ENCODE measurements around the gene ITGAX.

DNA sequence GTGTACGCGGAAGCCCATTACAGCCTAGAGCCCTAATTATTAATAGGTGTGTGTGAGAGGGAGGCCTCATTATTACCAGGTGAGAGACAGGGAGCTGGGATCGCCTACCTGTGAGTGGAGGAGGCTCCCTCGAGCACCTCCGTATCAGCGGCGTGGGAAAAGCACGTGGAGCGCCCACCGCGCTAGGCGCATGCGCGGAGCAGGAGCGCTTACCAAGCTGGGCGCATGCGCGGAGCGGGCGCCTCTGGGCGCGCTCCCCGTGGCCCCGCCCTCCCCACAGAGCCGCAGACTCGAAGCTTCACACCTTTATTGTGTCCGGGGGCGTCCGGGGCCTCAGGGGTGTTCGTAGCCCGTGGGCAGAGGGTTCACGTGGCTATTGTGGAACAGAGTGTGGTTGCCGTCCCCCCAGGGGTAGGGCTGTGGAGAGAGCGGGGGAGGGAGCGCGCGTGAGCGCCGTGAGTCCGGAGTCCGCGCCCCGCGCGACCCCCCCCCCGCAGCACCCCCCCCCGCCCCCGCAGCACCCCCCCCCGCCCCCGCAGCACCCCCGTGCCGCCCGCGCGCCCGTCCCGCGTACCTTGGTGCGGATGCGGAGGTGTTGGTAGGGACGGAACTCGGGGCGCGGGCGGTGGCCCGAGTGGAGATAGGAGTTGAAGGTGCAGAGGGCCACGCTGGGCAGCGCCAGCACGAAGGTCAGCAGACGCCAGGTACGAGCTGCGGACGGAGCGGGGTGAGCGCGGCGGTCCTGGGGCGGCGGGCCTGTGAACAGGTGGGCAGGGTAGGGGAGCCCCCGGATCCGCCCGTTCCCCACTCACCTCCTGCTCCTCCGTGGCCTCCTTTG lies 72.7 kb downstream of the ITGAX start:
- TF ChIP-seq, protein P1, sequence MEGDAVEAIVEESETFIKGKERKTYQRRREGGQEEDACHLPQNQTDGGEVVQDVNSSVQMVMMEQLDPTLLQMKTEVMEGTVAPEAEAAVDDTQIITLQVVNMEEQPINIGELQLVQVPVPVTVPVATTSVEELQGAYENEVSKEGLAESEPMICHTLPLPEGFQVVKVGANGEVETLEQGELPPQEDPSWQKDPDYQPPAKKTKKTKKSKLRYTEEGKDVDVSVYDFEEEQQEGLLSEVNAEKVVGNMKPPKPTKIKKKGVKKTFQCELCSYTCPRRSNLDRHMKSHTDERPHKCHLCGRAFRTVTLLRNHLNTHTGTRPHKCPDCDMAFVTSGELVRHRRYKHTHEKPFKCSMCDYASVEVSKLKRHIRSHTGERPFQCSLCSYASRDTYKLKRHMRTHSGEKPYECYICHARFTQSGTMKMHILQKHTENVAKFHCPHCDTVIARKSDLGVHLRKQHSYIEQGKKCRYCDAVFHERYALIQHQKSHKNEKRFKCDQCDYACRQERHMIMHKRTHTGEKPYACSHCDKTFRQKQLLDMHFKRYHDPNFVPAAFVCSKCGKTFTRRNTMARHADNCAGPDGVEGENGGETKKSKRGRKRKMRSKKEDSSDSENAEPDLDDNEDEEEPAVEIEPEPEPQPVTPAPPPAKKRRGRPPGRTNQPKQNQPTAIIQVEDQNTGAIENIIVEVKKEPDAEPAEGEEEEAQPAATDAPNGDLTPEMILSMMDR (IDR thresholded peaks at IDR 0.05; ENCODE audit: insufficient read depth, low read length) = no peak
- no peak for TF ChIP-seq POLR2AphosphoS5 (IDR thresholded peaks at IDR 0.05; ENCODE audit: low read depth)
- TF ChIP-seq, protein P2, sequence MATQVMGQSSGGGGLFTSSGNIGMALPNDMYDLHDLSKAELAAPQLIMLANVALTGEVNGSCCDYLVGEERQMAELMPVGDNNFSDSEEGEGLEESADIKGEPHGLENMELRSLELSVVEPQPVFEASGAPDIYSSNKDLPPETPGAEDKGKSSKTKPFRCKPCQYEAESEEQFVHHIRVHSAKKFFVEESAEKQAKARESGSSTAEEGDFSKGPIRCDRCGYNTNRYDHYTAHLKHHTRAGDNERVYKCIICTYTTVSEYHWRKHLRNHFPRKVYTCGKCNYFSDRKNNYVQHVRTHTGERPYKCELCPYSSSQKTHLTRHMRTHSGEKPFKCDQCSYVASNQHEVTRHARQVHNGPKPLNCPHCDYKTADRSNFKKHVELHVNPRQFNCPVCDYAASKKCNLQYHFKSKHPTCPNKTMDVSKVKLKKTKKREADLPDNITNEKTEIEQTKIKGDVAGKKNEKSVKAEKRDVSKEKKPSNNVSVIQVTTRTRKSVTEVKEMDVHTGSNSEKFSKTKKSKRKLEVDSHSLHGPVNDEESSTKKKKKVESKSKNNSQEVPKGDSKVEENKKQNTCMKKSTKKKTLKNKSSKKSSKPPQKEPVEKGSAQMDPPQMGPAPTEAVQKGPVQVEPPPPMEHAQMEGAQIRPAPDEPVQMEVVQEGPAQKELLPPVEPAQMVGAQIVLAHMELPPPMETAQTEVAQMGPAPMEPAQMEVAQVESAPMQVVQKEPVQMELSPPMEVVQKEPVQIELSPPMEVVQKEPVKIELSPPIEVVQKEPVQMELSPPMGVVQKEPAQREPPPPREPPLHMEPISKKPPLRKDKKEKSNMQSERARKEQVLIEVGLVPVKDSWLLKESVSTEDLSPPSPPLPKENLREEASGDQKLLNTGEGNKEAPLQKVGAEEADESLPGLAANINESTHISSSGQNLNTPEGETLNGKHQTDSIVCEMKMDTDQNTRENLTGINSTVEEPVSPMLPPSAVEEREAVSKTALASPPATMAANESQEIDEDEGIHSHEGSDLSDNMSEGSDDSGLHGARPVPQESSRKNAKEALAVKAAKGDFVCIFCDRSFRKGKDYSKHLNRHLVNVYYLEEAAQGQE (IDR thresholded peaks at IDR 0.05; ENCODE audit: insufficient replicate concordance, low read depth) = no peak
